Fibroblast of mammary gland (primary cell): ENCODE measurements around the gene MDP1.
A peak's percentile ranks its signal among the peaks of the same experiment; 100 is the strongest.

ENCODE experiments used
- DNase-seq: peaks from one replicate; pipeline ENCODE4 v3.0.0-alpha.2; 2010; ENCODE audit warnings: low read depth
- H3K4me3 ChIP-seq: 2 replicates; pipeline ENCODE4 v1.5.1; 2011; ENCODE audit warnings: low read depth, mild to moderate bottlenecking, low read length, moderate library complexity; ENCODE audit not compliant: control insufficient read depth
- TF ChIP-seq, protein P1 (sequence below): conservative IDR thresholded peaks from 2 replicates; pipeline ENCODE4 v1.5.1; 2011; ENCODE audit warnings: low read depth, low read length, inconsistent platforms; ENCODE audit not compliant: control insufficient read depth, insufficient read depth

The MDP1 gene

GRCh38 chr14:24215495-24216344, at the start of gene MDP1:
Gene MDP1 (minus strand): TSS chr14:24216066. CDS start chr14:24215955, 111 bp downstream.
- peak within 1 kb of the TSS; percentile 72 for H3K4me3 ChIP-seq
- DNase-seq: peak; percentile 83
- TF ChIP-seq, protein P1, sequence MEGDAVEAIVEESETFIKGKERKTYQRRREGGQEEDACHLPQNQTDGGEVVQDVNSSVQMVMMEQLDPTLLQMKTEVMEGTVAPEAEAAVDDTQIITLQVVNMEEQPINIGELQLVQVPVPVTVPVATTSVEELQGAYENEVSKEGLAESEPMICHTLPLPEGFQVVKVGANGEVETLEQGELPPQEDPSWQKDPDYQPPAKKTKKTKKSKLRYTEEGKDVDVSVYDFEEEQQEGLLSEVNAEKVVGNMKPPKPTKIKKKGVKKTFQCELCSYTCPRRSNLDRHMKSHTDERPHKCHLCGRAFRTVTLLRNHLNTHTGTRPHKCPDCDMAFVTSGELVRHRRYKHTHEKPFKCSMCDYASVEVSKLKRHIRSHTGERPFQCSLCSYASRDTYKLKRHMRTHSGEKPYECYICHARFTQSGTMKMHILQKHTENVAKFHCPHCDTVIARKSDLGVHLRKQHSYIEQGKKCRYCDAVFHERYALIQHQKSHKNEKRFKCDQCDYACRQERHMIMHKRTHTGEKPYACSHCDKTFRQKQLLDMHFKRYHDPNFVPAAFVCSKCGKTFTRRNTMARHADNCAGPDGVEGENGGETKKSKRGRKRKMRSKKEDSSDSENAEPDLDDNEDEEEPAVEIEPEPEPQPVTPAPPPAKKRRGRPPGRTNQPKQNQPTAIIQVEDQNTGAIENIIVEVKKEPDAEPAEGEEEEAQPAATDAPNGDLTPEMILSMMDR: peak; percentile 31

DNA sequence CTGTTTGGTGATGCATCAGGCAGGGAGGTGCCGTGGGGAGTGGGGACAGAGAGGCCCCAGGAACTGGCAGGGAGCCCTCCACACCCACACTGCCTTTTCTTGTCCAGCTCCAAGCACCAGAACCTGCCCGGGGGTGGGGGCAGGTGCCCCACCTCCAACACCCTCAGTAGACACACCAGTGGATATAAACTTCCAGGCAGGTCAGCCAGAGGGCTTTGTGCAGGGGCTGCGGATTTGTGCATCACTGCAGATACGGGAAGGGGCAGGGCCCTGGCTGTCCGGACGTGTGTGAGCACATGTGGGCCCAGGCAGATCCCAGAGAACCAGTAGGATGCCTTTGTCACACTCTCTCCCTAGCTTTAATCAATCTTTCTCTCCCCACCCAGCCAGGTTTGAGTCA, 48.4 kb upstream of the MDP1 start:
- DNase-seq: no peak
- TF ChIP-seq, protein P1: no peak
- H3K4me3 ChIP-seq: no peak overlapping the region

DNA sequence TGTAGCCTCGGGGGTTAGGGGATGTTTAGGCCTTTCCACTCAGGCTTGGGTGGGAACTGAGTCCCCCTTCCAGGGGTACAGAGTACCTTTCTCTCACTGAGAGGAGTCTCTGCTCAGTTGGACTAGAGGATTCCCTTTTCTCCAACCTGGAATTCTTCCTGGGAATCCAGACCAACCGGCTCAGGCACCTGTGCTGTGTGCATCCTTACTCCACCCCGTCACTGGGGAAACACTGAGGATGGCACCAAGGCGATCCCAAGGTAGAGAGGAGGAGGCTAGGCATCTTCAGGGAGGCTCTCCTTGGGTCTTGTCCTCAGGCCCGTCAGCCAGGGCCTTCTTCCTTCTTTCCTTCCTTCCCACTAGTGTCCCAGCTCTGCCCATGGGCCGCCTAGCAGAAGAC, 48.0 kb upstream of the MDP1 start:
- TF ChIP-seq, protein P1: no peak
- H3K4me3 ChIP-seq: no peak overlapping the region
- no peak for DNase-seq

- no peak for DNase-seq
- no peak within 1 kb of the TSS for H3K4me3 ChIP-seq
- TF ChIP-seq, protein P1: no peak
Measured at GRCh38 chr14:24262821-24263733, 47.2 kb upstream of the MDP1 start, which contains the start of gene TGM1. Gene TGM1 (minus strand): TSS chr14:24263177. CDS start chr14:24262352, 825 bp downstream.

- DNase-seq: no peak
- TF ChIP-seq, protein P1: no peak
- no peak overlapping the region for H3K4me3 ChIP-seq
Measured at GRCh38 chr14:24261969-24262327, 46.1 kb upstream of the MDP1 start.

DNA sequence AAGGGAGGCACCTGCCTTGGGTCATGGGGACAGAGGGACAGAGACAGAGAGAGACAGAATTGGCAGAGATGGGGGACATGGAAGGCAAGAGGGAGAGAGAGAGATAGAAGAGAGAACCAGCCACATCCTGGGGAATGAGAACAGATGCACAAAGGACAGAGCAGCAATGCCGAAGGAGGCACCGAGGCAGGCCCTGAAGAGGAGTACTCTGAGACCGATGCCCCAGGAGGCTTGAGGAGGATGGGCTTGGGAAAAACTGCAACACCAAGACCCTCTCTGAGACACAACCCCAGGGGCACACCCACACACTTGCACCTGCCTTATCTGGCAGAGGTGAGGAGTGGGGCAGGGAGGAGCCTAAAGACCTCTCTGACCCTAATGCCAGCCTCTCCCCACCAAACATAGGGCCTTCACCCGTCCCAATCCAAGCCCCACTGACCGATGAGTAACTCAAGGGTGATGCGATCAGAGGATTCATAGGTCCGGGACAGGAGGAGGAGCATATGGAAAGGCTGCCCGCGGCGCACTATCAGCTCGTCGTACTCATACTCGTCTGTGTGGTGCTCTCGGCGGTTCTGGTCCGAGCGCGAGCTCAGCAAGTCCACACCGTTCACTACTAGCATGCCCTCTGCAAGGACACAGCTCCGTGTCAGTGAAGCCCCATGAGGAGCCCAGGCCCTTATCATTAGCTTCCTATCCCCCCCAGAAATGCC, 45.5 kb upstream of the MDP1 start:
- no peak for DNase-seq
- no peak overlapping the region for H3K4me3 ChIP-seq
- TF ChIP-seq, protein P1: no peak
